Vagina (tissue), 2 donors: ENCODE results near the gene MEDAG.

Experiments
- CTCF ChIP-seq, 3 experiments: fragments of 450-650 bp in 2 of 3; fragments of 200-600 bp in 1 of 3; sonication (generic) in 1 of 3; IDR thresholded peaks; one replicate each; pipeline ENCODE4 v1.5.1; 2017 to 2019; ENCODE audit warnings: antibody characterized with exemption in 3 of 3, mild to moderate bottlenecking in 2 of 3, moderate library complexity in 2 of 3
- POLR2A ChIP-seq, 2 donors: fragments of 450-650 bp; IDR thresholded peaks; one replicate each; pipeline ENCODE4 v1.6.1; 2017; ENCODE audit warnings: antibody characterized with exemption in 2 of 2, mild to moderate bottlenecking in 2 of 2, moderate library complexity in 2 of 2

DNA sequence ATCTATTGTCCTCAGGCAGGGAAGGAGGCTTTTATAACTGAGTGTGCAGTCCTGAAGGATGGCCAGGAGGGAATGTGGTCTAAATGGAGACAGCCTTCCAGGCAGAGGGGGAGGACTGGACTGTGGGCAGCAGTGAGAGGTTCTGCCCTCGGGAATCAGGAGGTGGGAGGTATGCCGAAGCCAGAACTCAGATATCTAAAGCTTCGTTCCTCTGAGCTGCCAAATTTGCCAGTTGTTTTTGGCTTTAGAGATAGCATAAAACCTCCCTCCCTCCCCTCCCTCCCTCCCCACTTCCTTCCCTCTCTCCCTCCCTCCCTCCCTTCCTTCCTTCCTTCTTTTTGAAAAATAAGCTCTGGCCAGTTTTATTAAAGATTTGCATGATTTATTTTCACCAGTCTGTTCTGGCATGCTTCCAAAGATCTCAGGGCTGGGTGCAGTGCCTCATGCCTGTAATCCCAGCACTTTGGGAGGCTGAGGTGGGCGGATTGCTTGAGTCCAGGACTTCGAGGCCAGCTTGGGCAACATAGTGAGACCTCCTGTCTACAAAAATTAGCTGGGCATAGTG is 2.4 kb downstream of the MEDAG start:
- no peak for TF ChIP-seq CTCF (IDR thresholded peaks at IDR 0.05)
- no peak for TF ChIP-seq POLR2A (IDR thresholded peaks at IDR 0.05)
